EL (cell line): Measurements from ENCODE around the gene MMRN1.

Experiments used
- DNase-seq: peaks from one replicate; pipeline ENCODE4 v3.0.0-alpha.2; 2016

MMRN1 gene

GRCh38 chr4:89894649-89895550 lies at the start of gene MMRN1:
Gene MMRN1, plus strand, starts transcription at chr4:89894854. Its CDS starts 118 bp downstream, at chr4:89894972.
- DNase-seq = no peak

- DNase-seq = no peak
Observed at GRCh38 chr4:89847571-89848325, 46.9 kb upstream of the MMRN1 start.

- no peak for DNase-seq
Observed at GRCh38 chr4:89855236-89855635, 39.4 kb upstream of the MMRN1 start.

- no peak for DNase-seq
Observed at GRCh38 chr4:89860971-89861370, 33.7 kb upstream of the MMRN1 start.

- DNase-seq = no peak
Observed at GRCh38 chr4:89863533-89863932, 31.1 kb upstream of the MMRN1 start.

GRCh38 chr4:89868276-89868675 lies 26.4 kb upstream of the MMRN1 start:
- DNase-seq = no peak

GRCh38 chr4:89868999-89869589 lies 25.6 kb upstream of the MMRN1 start:
- no peak for DNase-seq

GRCh38 chr4:89871211-89871610 lies 23.4 kb upstream of the MMRN1 start:
- DNase-seq = no peak

GRCh38 chr4:89876548-89876947 lies 18.1 kb upstream of the MMRN1 start:
- no peak for DNase-seq

- DNase-seq = no peak
Observed at GRCh38 chr4:89878611-89879010, 16.0 kb upstream of the MMRN1 start.

- DNase-seq = no peak
Observed at GRCh38 chr4:89879215-89879614, 15.4 kb upstream of the MMRN1 start.

GRCh38 chr4:89889289-89889688 lies 5.4 kb upstream of the MMRN1 start:
- DNase-seq = no peak

- DNase-seq = no peak
Observed at GRCh38 chr4:89897867-89898266, 3.2 kb downstream of the MMRN1 start.

GRCh38 chr4:89898304-89898716 lies 3.7 kb downstream of the MMRN1 start:
- DNase-seq = no peak

- DNase-seq = no peak
Observed at GRCh38 chr4:89899152-89899551, 4.5 kb downstream of the MMRN1 start.

- DNase-seq = no peak
Observed at GRCh38 chr4:89899854-89900253, 5.2 kb downstream of the MMRN1 start.

- peak; percentile 38 for DNase-seq
Observed at GRCh38 chr4:89901808-89902431, 7.3 kb downstream of the MMRN1 start.

- no peak for DNase-seq
Observed at GRCh38 chr4:89904524-89904923, 9.9 kb downstream of the MMRN1 start.

- no peak for DNase-seq
Observed at GRCh38 chr4:89906316-89906715, 11.7 kb downstream of the MMRN1 start.

GRCh38 chr4:89906777-89907521 lies 12.3 kb downstream of the MMRN1 start:
- DNase-seq = no peak

GRCh38 chr4:89909889-89910288 lies 15.2 kb downstream of the MMRN1 start:
- DNase-seq = no peak

- DNase-seq = no peak
Observed at GRCh38 chr4:89913623-89914022, 19.0 kb downstream of the MMRN1 start.
